Cardiac muscle cell (in vitro differentiated cells and primary cell): ENCODE results near the gene EIF2B4. TPM values are rescaled to one million over a fixed set of nuclear protein-coding genes. Genes with fewer than 3 reads are reported as not detected.

Experiments
- DNase-seq, 2 donors: peaks; one replicate each; pipeline versions ENCODE4 v3.0.0 to v3.0.0-alpha.2; 2010 to 2017; ENCODE audit warnings: low read depth in 1 of 2, low spot score in 1 of 2
- H3K27ac ChIP-seq: fragments of 200-600 bp; sonication (generic); 2 replicates; pipeline ENCODE4 v1.5.1; 2016
- H3K27me3 ChIP-seq: fragments of 200-600 bp; sonication (generic); 2 replicates; pipeline ENCODE4 v1.6.0; 2016; ENCODE audit warnings: control low read depth
- H3K36me3 ChIP-seq: fragments of 200-600 bp; sonication (generic); 2 replicates; pipeline ENCODE4 v1.5.1; 2016; ENCODE audit warnings: control low read depth
- H3K4me1 ChIP-seq: fragments of 200-600 bp; sonication (generic); 2 replicates; pipeline ENCODE4 v1.8.1; 2017; ENCODE audit warnings: low read depth, mild to moderate bottlenecking, mixed run types
- H3K4me3 ChIP-seq: fragments of 200-600 bp; sonication (generic); 2 replicates; pipeline ENCODE4 v1.5.1; 2016; ENCODE audit warnings: mild to moderate bottlenecking
- H3K9me3 ChIP-seq: fragments of 200-600 bp; sonication (generic); 2 replicates; pipeline ENCODE4 v1.5.1; 2017; ENCODE audit warnings: low read depth, mild to moderate bottlenecking, control low read depth
- CTCF ChIP-seq: IDR thresholded peaks from 2 replicates; pipeline ENCODE4 v1.5.1; 2012; ENCODE audit warnings: low read depth, mild to moderate bottlenecking, low read length
- polyA plus RNA-seq: library from polyadenylated mRNA; unstranded; fragments of >200 nt; fragmentation: Nextera tagmentation; extraction: Ambion mirVana; gene quantifications from 2 replicates; pipeline ENCODE4 v1.2.1, GENCODE V29; 2016
- total RNA-seq: library from RNA; depleted of rRNA; stranded (reverse); fragments of >200 nt; gene quantifications from 2 replicates; pipeline ENCODE4 v1.2.3, GENCODE V29; 2016

EIF2B4 gene
- total RNA-seq: 30.5 and 41.5 TPM in 2 replicates
- 93.9 and 94.9 TPM in 2 replicates for polyA plus RNA-seq

GRCh38 chr2:27370026-27370815 lies at the start of gene EIF2B4, which contains the start of gene SNX17:
Gene EIF2B4, minus strand, starts transcription at chr2:27370338. Its CDS starts 24 bp downstream, at chr2:27370314.
Gene SNX17, plus strand, starts transcription at chr2:27370616. Its CDS starts 128 bp downstream, at chr2:27370744.
- TF ChIP-seq CTCF: peak; percentile 81
- peak; percentile 98 to 99 for DNase-seq
- peak within 1 kb of the TSS; percentile 89 for H3K4me3 ChIP-seq
- no peaks in the 10 kb centered on the region for H3K9me3 ChIP-seq
- peaks cover 11% of the 10 kb centered on the region for H3K4me1 ChIP-seq
- H3K27me3 ChIP-seq: no peaks in the 10 kb centered on the region
- peaks cover 45% of the 10 kb centered on the region for H3K36me3 ChIP-seq
- peak within 1 kb of the TSS; percentile 93 for H3K27ac ChIP-seq

- H3K27me3 ChIP-seq: no peaks in the 10 kb centered on the region
- H3K9me3 ChIP-seq: no peaks in the 10 kb centered on the region
- no peaks in the 10 kb centered on the region for H3K4me1 ChIP-seq
- no peak overlapping the region for H3K27ac ChIP-seq
- TF ChIP-seq CTCF: no peak
- no peak for DNase-seq
- H3K4me3 ChIP-seq: no peak overlapping the region
- H3K36me3 ChIP-seq: no peaks in the 10 kb centered on the region
Observed at GRCh38 chr2:27416151-27416550, 46.0 kb upstream of the EIF2B4 start.

GRCh38 chr2:27412419-27413152 lies 42.4 kb upstream of the EIF2B4 start:
- no peak for DNase-seq
- TF ChIP-seq CTCF: no peak

GRCh38 chr2:27409321-27410073 lies 39.4 kb upstream of the EIF2B4 start, which contains the start of gene PPM1G:
Gene PPM1G, minus strand, starts transcription at chr2:27409591. Its CDS starts 169 bp downstream, at chr2:27409422.
- peak within 1 kb of the TSS; percentile 84 for H3K27ac ChIP-seq
- peak within 1 kb of the TSS; percentile 72 for H3K4me3 ChIP-seq
- H3K4me1 ChIP-seq: peaks cover 13% of the 10 kb centered on the region
- TF ChIP-seq CTCF: no peak
- no peaks in the 10 kb centered on the region for H3K9me3 ChIP-seq
- H3K27me3 ChIP-seq: no peaks in the 10 kb centered on the region
- DNase-seq: peak; percentile 95 to 97
- no peaks in the 10 kb centered on the region for H3K36me3 ChIP-seq

More at GRCh38 chr2:27412419-27413152, 42.4 kb upstream of the EIF2B4 start:
- peaks cover 4% of the 10 kb centered on the region for H3K4me1 ChIP-seq
- H3K27me3 ChIP-seq: no peaks in the 10 kb centered on the region
- no peaks in the 10 kb centered on the region for H3K9me3 ChIP-seq
- no peak overlapping the region for H3K27ac ChIP-seq
- H3K4me3 ChIP-seq: no peak overlapping the region
- no peaks in the 10 kb centered on the region for H3K36me3 ChIP-seq

- peak in 1 of 2 donors; percentile 11 for DNase-seq
- Histone ChIP-seq H3K36me3 (no peaks in the 10 kb centered on the region), H3K27me3 (no peaks in the 10 kb centered on the region), H3K4me1 (peaks cover 13% of the 10 kb centered on the region), H3K4me3 (peak overlapping the region; percentile 72), H3K9me3 (no peaks in the 10 kb centered on the region), H3K27ac (peak overlapping the region; percentile 84)
- no peak for TF ChIP-seq CTCF
Observed at GRCh38 chr2:27408601-27409320, 38.6 kb upstream of the EIF2B4 start.
